Measurements from ENCODE around the gene LAMB2.

Gene LAMB2

GRCh38 chr3:49161197-49161596 lies 28.3 kb upstream of the LAMB2 start:
- no peak for DNase-seq

GRCh38 chr3:49158792-49159191 lies 25.9 kb upstream of the LAMB2 start:
- no peak for DNase-seq

- DNase-seq: no peak
Measured at GRCh38 chr3:49158103-49158709, 25.4 kb upstream of the LAMB2 start.

GRCh38 chr3:49157289-49157688 lies 24.4 kb upstream of the LAMB2 start:
- no peak for DNase-seq

- DNase-seq: no peak
Measured at GRCh38 chr3:49153349-49153912, 20.6 kb upstream of the LAMB2 start.

GRCh38 chr3:49151610-49152009 lies 18.8 kb upstream of the LAMB2 start:
- DNase-seq: no peak

- no peak for DNase-seq
Measured at GRCh38 chr3:49148159-49148558, 15.3 kb upstream of the LAMB2 start.

GRCh38 chr3:49140080-49140479 lies 7.2 kb upstream of the LAMB2 start:
- DNase-seq: no peak

- no peak for DNase-seq
Measured at GRCh38 chr3:49135499-49135898, 2.6 kb upstream of the LAMB2 start.

- no peak for DNase-seq
Measured at GRCh38 chr3:49134471-49135265, 1.8 kb upstream of the LAMB2 start.

- DNase-seq: no peak
Measured at GRCh38 chr3:49133226-49133951, 539 bp upstream of the LAMB2 start.

- DNase-seq: no peak
Measured at GRCh38 chr3:49132073-49132436, 795 bp downstream of the LAMB2 start.

- no peak for DNase-seq
Measured at GRCh38 chr3:49131576-49131975, 1.3 kb downstream of the LAMB2 start.

GRCh38 chr3:49131040-49131439 lies 1.8 kb downstream of the LAMB2 start:
- DNase-seq: no peak

GRCh38 chr3:49124991-49125670 lies 7.7 kb downstream of the LAMB2 start:
- DNase-seq: no peak

- DNase-seq: no peak
Measured at GRCh38 chr3:49124203-49124602, 8.6 kb downstream of the LAMB2 start.

GRCh38 chr3:49123687-49124086 lies 9.2 kb downstream of the LAMB2 start:
- DNase-seq: no peak

- no peak for DNase-seq
Measured at GRCh38 chr3:49122886-49123545, 9.8 kb downstream of the LAMB2 start.

GRCh38 chr3:49122451-49122850 lies 10.4 kb downstream of the LAMB2 start:
- DNase-seq: no peak

GRCh38 chr3:49122022-49122421 lies 10.8 kb downstream of the LAMB2 start:
- no peak for DNase-seq

- no peak for DNase-seq
Measured at GRCh38 chr3:49121132-49121736, 11.6 kb downstream of the LAMB2 start.

All from NCI-H2029 treated with DMSO at 0.1 percent for 48 hours (cell line).